Activated naive CD8-positive, alpha-beta T cell treated with anti-CD3 and anti-CD28 coated beads, Interleukin-2, amount 50 U/mL, for 24 hours (primary cell): ENCODE results near the gene ELK1.
"Not testable (repeated sequence)": the region's sequence is repeated elsewhere in the genome, so short reads cannot be mapped to it uniquely, and the experiment has no call there.

Source experiments
- ATAC-seq: fragments of 150-1000 bp; cut with Tn5 transposase; one replicate; pipeline ENCODE4 v1.10.0; 2021
- DNase-seq: peaks from one replicate; pipeline ENCODE4 v3.0.0; 2021
- H3K27ac Mint-ChIP-seq: one replicate; pipeline ENCODE4 v1.8.0; 2021; ENCODE audit warnings: mild to moderate bottlenecking, mixed read lengths
- H3K27me3 Mint-ChIP-seq: one replicate; pipeline ENCODE4 v1.8.0; 2021; ENCODE audit warnings: mixed read lengths
- H3K36me3 Mint-ChIP-seq: one replicate; pipeline ENCODE4 v1.8.0; 2021; ENCODE audit warnings: low read depth, mixed read lengths
- H3K4me1 Mint-ChIP-seq: one replicate; pipeline ENCODE4 v1.8.0; 2021; ENCODE audit warnings: mixed read lengths
- H3K4me3 Mint-ChIP-seq: one replicate; pipeline ENCODE4 v1.8.0; 2021; ENCODE audit warnings: mild to moderate bottlenecking, moderate library complexity, mixed read lengths
- H3K9me3 Mint-ChIP-seq: one replicate; pipeline ENCODE4 v1.8.0; 2021; ENCODE audit warnings: mixed read lengths

Gene ELK1, protein sequence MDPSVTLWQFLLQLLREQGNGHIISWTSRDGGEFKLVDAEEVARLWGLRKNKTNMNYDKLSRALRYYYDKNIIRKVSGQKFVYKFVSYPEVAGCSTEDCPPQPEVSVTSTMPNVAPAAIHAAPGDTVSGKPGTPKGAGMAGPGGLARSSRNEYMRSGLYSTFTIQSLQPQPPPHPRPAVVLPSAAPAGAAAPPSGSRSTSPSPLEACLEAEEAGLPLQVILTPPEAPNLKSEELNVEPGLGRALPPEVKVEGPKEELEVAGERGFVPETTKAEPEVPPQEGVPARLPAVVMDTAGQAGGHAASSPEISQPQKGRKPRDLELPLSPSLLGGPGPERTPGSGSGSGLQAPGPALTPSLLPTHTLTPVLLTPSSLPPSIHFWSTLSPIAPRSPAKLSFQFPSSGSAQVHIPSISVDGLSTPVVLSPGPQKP

DNA sequence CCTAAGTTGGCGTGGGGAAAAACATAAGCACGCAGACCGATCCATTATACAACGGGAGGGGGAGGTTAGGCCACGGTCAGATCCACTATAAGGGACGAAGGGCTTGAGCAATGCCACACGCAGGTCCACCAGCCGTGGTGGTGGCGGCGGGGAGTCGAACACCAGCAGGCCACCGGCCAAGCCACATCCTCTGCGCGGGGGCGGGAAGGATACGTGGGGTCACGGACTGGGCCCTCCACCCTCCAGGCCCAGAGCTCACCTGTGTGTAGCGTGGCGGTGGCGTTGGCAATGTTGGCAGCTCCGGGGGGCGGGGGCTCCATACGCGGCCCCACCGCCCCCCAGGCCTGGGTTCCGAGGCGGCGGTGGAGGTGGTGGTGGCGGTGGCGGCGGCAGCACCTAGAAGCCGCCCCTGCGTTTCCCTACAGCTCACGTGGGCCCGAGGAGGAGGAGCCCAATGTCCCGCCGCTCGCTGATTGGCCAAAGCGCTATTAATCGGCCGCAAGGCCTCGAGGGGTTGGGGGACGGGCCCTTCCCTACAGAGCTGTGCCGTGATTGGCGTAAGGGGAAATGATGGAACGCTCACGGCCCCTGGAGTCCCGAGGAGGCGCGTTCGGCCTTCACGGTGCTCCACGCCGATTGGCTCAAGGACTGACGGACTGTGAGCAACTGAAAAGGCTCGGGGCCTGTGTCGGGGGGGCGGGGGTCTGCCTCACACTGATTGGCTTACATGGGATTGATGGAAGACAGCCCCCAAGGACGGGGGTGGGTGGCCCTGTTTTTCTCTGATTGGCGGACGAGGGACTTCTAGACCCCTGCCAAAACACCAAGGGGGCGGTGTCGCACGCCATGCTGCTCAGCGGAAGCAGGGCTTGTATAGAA, at the start of gene ELK1:
ELK1 (minus strand) TSS at position 400 of the 879 bp plus-strand sequence. CDS start 9,122 bp downstream, outside the sequence.
- Mint-ChIP-seq H3K4me1 (peaks cover 50% of the 10 kb centered on the region), H3K27ac (peak within 1 kb of the TSS; percentile 86), H3K4me3 (peak within 1 kb of the TSS; percentile 91), H3K27me3 (no peaks in the 10 kb centered on the region), H3K36me3 (peaks cover 38% of the 10 kb centered on the region), H3K9me3 (no peaks in the 10 kb centered on the region)
- ATAC-seq (peak; percentile 94), DNase-seq (peak; percentile 81)

DNA sequence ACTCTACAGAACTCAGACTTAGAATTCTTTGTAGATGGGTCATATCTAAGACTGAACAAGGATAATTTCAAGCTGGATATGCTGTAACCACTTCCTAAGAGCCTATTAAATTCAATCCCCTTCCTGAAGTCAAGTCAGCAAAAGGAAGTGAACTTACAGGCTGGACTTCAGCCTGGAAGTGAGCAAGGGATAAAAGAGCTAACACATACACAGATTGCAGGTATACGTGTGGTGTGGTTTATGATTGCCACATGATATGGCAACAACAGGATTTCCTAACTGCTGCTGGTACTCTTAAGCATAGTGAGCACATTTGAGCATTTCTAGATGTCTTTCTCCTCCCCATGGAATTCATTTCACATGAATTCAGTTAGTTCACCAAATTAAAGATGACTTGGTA, 46.8 kb upstream of the ELK1 start:
- DNase-seq (no peak), ATAC-seq (no peak)
- no peaks in the 10 kb centered on the region for H3K9me3 Mint-ChIP-seq
- H3K4me1 Mint-ChIP-seq: no peaks in the 10 kb centered on the region
- H3K36me3 Mint-ChIP-seq: no peaks in the 10 kb centered on the region
- no peak overlapping the region for H3K27ac Mint-ChIP-seq
- H3K4me3 Mint-ChIP-seq: no peak overlapping the region
- H3K27me3 Mint-ChIP-seq: peaks cover 2% of the 10 kb centered on the region

DNA sequence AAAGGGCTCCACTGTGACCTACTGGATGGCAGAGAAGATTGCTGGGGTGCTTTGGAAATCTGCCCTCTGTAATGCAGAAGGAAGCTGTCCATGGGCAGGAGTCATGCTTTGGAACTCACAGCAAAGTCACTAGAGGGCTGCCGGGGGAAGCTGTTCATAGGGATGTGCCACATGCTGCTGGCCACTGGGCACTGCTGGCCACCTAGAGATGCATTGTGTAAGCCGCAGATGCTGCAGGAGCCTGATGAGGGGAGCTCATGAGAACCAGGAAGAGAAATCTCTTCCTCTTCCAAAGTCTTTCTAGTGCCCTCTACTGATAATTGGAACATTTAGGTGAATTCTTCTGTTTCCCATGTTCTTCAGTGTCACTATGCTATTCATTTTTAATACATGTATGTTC, 39.8 kb upstream of the ELK1 start:
- Mint-ChIP-seq H3K36me3 (no peaks in the 10 kb centered on the region), H3K4me3 (no peak overlapping the region), H3K27me3 (peaks cover 1% of the 10 kb centered on the region), H3K27ac (no peak overlapping the region), H3K4me1 (no peaks in the 10 kb centered on the region), H3K9me3 (no peaks in the 10 kb centered on the region)
- no peak for DNase-seq
- ATAC-seq: no peak

DNA sequence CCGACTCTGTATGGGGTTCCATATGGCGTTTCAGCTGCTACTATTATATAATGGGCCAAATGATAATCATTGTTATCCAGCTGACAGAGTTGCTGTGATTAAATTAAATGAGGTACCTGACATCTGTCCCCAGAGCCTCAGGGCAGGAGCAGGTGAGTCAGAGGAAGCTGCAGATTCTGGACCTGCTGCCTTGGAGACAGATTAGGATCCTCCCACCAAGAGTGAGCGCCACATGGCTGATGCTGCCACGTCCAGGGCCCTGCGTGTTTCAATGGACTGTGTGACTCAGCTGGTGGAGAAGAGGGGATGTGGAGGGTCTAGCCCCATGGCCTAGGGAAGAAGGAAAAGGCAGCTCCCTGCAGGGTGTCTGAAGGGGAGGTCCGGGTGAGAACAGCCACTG, 36.9 kb upstream of the ELK1 start:
- Mint-ChIP-seq H3K27me3 (peaks cover 1% of the 10 kb centered on the region), H3K4me1 (no peaks in the 10 kb centered on the region), H3K4me3 (no peak overlapping the region), H3K9me3 (no peaks in the 10 kb centered on the region), H3K36me3 (no peaks in the 10 kb centered on the region), H3K27ac (no peak overlapping the region)
- ATAC-seq: no peak
- no peak for DNase-seq

DNA sequence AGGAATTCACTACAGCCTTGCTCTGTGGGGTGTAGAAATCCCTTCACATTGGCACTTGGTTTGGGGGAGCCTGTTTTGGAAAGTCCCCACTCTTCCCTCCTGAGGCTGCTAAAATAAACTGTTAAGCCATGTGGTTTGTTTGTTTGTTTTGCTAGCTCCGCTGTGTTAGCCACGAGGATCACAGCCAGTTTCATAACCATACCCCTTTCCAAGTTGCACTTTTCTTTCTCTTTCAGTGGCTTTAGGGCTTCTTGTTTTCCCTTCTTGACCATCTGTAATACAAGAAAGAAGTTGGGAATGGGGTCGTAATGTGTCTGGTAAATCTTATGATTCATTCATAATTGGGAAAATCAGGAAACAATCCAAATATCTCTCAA, 33.5 kb upstream of the ELK1 start:
- DNase-seq: no peak
- ATAC-seq: no peak
- H3K27me3 Mint-ChIP-seq: peaks cover 1% of the 10 kb centered on the region

DNA sequence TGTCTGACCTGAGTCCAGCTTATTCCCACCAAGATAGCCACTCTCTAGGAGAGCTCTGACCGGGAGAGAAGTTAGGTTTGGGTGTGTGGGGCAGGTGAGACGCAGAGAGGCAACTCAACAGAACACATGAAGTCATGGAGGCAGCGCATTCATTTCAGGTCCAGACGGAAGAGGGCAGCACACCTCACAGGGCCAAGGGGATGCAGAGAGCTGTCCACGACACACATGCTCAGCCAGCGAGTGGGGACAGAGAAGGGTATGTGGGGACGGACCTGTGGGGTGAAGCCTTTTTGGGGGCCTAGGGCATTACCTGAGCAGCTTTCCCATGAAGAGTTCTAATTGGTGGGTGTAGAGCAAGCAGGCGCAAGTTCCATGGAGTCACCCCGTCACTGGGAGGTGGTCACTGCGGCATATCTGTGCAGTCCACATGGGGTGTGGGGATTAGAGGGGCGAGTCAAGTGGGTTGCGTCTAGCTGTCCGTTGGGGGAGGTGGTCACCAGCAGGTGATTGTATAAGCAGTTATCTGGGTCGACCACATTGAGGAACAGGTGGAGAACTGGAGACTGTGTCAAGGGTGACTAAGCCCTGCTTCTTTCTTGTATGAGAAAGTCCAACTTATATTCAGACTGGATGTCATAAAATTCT, 32.9 kb upstream of the ELK1 start:
- ATAC-seq (no peak), DNase-seq (no peak)
- no peak overlapping the region for H3K27ac Mint-ChIP-seq
- no peaks in the 10 kb centered on the region for H3K36me3 Mint-ChIP-seq
- peaks cover 1% of the 10 kb centered on the region for H3K27me3 Mint-ChIP-seq
- no peaks in the 10 kb centered on the region for H3K9me3 Mint-ChIP-seq
- peaks cover 2% of the 10 kb centered on the region for H3K4me1 Mint-ChIP-seq
- H3K4me3 Mint-ChIP-seq: no peak overlapping the region

More for the DNA sequence above, 33.5 kb upstream of the ELK1 start:
- no peaks in the 10 kb centered on the region for H3K9me3 Mint-ChIP-seq
- no peaks in the 10 kb centered on the region for H3K36me3 Mint-ChIP-seq
- no peak overlapping the region for H3K27ac Mint-ChIP-seq
- peaks cover 2% of the 10 kb centered on the region for H3K4me1 Mint-ChIP-seq
- no peak overlapping the region for H3K4me3 Mint-ChIP-seq

DNA sequence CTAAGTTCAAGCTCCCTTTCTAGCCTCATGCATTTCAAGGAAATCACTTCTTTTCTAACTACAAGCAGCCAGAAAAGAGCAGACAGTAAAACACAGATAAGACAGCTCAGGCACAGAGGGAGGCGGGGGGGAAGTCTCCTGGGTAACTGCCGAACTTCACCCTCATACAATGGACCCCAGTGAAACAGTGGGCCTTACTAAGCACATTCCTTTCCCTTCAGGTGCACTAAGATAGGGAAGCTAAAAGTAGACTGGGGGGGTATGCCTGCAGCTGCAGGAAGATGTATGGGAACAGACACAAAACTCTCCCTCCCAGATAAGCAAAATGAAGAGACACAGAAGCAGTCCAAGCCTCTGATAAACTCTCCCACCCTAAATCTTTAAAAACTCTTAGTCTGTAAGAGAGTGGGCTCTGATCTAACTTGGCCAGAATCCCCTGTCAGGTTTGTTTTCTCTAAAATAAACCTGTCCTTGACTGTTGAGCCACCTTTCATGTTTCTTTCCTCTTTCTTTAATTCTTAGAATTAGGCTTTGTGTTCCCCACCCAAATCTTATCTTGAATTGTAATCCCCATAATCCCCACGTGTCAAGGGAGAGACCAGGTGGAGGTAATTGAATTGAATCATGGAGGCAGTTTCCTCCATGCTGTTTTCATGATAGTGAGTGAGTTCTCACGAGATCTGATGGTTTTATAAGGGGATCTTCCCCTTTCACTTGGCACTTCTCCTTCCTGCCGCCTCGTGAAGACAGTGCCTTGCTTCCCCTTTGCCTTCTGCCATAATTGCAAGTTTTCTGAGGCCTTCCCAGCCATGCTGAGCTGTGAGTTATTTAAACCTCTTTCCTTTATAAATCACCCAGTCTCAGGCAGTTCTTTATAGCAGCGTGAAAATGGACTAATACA, 25.8 kb upstream of the ELK1 start:
- H3K9me3 Mint-ChIP-seq, H3K27me3 Mint-ChIP-seq, H3K4me3 Mint-ChIP-seq, H3K27ac Mint-ChIP-seq, H3K36me3 Mint-ChIP-seq, DNase-seq, ATAC-seq, H3K4me1 Mint-ChIP-seq: not testable (repeated sequence)

DNA sequence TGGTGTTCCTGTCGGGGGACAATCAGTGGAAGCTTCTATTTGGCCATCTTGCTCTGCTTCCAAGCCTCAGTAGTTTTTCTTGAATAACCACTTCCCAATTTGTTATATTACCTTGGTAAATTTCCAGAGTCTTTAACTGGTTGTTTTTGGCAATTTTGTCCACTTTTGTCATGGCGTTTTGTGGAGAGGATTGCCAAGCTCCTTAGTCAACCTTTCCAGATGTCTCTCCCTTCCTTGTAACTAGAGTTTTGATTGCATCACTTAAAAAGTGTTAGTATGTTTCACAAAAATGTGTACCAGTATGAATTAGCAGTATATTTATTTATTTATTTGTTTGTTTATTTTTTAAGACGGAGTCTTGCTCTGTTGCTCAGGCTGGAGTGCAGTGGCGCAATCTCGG, 24.4 kb upstream of the ELK1 start:
- Mint-ChIP-seq H3K36me3 (no peaks in the 10 kb centered on the region), H3K4me1 (no peaks in the 10 kb centered on the region), H3K27me3 (no peaks in the 10 kb centered on the region), H3K9me3 (no peaks in the 10 kb centered on the region), H3K27ac (no peak overlapping the region), H3K4me3 (no peak overlapping the region)
- ATAC-seq (no peak), DNase-seq (no peak)

DNA sequence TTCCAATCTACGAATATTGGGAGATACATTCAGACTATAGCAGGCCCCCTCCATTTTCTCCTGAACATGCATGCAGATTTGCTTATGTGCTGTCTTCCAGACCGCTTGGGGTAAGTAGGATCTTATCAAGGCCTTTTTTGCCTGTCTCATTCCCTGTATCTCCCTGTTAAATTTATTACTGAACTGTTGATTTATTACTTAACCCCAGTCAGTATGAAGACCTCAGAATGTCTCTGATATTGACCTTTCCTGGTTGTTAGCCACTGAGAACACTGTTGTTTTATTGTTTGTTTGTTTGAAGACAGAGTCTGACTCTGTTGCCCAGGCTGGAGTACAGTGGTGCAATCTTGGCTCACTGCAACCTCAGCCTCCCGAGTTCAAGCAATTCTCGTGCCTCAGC, 15.4 kb upstream of the ELK1 start:
- H3K36me3 Mint-ChIP-seq, H3K27me3 Mint-ChIP-seq, H3K4me3 Mint-ChIP-seq, DNase-seq, H3K27ac Mint-ChIP-seq, H3K9me3 Mint-ChIP-seq, ATAC-seq: not testable (repeated sequence)
- peaks cover 26% of the 10 kb centered on the region for H3K4me1 Mint-ChIP-seq

DNA sequence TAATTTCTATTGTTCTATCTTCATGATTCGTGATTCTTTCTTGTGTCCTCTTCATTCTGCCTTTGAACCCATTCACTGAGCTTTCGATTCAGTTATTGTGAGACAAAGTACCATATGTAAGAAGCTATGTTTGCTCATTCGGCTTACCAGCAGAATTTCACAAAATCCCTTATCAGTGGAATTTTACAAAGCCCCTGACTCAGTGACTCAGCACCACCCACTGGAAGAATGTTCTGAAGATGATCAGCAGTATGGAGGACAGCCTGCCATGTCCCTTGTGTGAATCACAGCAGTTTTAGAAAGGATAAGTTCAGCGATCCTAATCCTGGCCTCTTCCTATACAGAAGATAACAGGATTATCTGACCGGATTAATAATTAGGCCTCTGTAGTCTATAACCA, 14.4 kb upstream of the ELK1 start:
- ATAC-seq (no peak), DNase-seq (no peak)
- Mint-ChIP-seq H3K27me3 (no peaks in the 10 kb centered on the region), H3K27ac (peak overlapping the region; percentile 85), H3K4me1 (peaks cover 33% of the 10 kb centered on the region), H3K36me3 (peaks cover 8% of the 10 kb centered on the region), H3K4me3 (no peak overlapping the region), H3K9me3 (no peaks in the 10 kb centered on the region)

DNA sequence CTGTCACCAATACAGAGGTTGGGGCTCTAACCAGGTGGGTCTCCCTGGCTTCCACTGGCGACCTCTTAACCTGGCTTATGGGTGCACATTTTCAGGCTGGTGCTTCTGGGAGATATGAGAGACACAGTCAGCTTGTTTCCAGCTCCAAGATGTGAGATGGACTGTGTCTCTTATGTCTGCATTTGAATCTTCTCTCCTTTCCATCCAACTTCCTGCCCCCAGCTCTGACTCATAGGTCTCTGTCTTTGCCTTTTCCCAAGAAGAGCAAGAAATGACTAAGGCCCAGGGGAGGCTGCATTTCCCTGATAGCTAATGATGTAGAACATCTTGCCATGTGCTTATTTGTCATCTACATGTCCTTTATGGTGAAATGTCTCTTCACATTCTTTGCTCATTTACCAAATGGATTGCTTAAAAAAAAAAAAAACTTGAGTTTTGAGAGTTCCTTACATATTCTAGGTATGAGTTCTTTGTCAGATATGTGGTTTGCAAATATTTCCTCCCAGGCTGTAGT, 11.8 kb upstream of the ELK1 start:
- DNase-seq (peak; percentile 41), ATAC-seq (peak; percentile 41)
- Mint-ChIP-seq H3K36me3 (peaks cover 20% of the 10 kb centered on the region), H3K9me3 (peaks cover 4% of the 10 kb centered on the region), H3K4me3 (peak overlapping the region; percentile 38), H3K27me3 (no peaks in the 10 kb centered on the region), H3K4me1 (peaks cover 50% of the 10 kb centered on the region), H3K27ac (peak overlapping the region; percentile 98)

DNA sequence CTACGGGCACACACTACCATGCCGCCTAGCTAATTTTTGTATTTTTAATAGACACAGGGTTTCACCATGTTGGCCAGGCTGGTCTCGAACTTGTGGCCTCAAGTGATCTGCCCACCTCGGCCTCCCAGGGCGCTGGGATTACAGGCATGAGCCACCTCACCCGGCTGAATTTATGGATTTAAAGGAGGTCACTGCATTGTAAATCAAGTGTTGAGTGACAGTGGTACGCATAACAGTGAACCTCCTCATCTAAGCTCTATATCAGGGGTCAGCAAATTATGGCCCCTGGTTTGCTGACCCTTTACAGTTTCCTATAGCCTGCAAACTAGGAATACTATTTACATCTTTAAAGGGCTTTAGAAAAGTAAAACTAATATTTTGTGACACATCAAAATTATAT, 11.2 kb upstream of the ELK1 start:
- Mint-ChIP-seq H3K36me3 (peaks cover 27% of the 10 kb centered on the region), H3K27ac (no peak overlapping the region), H3K4me1 (peaks cover 54% of the 10 kb centered on the region), H3K4me3 (no peak overlapping the region), H3K27me3 (no peaks in the 10 kb centered on the region), H3K9me3 (peaks cover 4% of the 10 kb centered on the region)
- ATAC-seq (no peak), DNase-seq (no peak)

DNA sequence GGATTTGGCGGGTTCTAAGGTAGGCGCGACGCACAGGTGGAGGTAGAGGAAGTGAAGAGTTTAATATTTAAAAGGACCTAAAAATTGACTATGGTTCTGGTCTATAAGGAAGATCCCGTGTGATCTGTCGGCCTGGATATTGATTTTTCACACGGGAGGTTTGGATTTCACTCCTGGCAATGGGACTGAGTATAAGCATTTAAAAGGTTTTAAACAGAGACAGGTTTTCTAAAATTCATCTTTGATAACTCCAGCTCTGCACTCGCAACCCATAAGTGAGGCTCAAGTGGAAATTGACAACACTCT, 9.0 kb upstream of the ELK1 start:
- H3K9me3 Mint-ChIP-seq: peaks cover 4% of the 10 kb centered on the region
- H3K27ac Mint-ChIP-seq: peak overlapping the region; percentile 95
- H3K36me3 Mint-ChIP-seq: peaks cover 40% of the 10 kb centered on the region
- ATAC-seq: no peak
- peak overlapping the region; percentile 88 for H3K4me3 Mint-ChIP-seq
- H3K27me3 Mint-ChIP-seq: no peaks in the 10 kb centered on the region
- H3K4me1 Mint-ChIP-seq: peaks cover 53% of the 10 kb centered on the region
- DNase-seq: no peak
